GM12878 (cell line): ENCODE results near the gene THYN1. TPM values are rescaled to one million over a fixed set of nuclear protein-coding genes. Genes with fewer than 3 reads are reported as not detected.

Experiments used
- ATAC-seq: fragments of 200-7000 bp; cut with Tn5 transposase; 3 replicates; pipeline ENCODE4 v1.9.1; 2020; ENCODE audit warnings: mild to moderate bottlenecking, moderate library complexity
- BruUV-seq: library from RNA; stranded (reverse); fragments of 400-500 nt; replicated peaks from 2 replicates; lab custom pipeline; 2021; lab: Mats Ljungman, UMichigan
- CTCF ChIA-PET: fragments of 300-600 bp; sonication (Branson Sonifier 250); formaldehyde crosslinking; extraction: SDS; loops from one replicate; lab custom pipeline; 2021; ENCODE audit warnings: inconsistent platforms; lab: Yijun Ruan, JAX
- POLR2A ChIA-PET: fragments of 350-600 bp; formaldehyde crosslinking; extraction: SDS; loops from one replicate; lab custom pipeline; 2021; ENCODE audit warnings: inconsistent platforms; lab: Charles Lee
- RAD21 ChIA-PET: fragments of 300-600 bp; sonication (Branson Sonifier 250); formaldehyde crosslinking; loops from one replicate; lab custom pipeline; 2023; ENCODE audit warnings: antibody characterized with exemption; ENCODE audit not compliant: unreplicated experiment; lab: Charles Lee
- SMC1A ChIA-PET: fragments of 300-600 bp; sonication (Branson Sonifier 250); formaldehyde crosslinking; loops from one replicate; lab custom pipeline; 2023; ENCODE audit not compliant: unreplicated experiment, uncharacterized antibody; lab: Charles Lee
- DNase-seq: peaks from one replicate; pipeline ENCODE4 v3.0.0-alpha.2; 2011; ENCODE audit warnings: low read depth, low spot score
- FAIRE-seq: peaks from 3 replicates; lab custom pipeline; 2011; peaks lifted over from hg19 to GRCh38; lab: Jason Lieb, UNC
- H2AFZ ChIP-seq: 2 replicates; pipeline ENCODE4 v1.6.0; 2011; ENCODE audit warnings: low read depth, low read length, control low read depth; ENCODE audit not compliant: control insufficient read depth
- H3K27ac ChIP-seq: 2 replicates; pipeline ENCODE4 v1.5.1; 2011; ENCODE audit warnings: control low read depth; ENCODE audit not compliant: control insufficient read depth, insufficient read depth
- H3K27me3 ChIP-seq, 2 experiments: replicated peaks in 1 of 2; 2 replicates each; pipeline versions ENCODE4 v1.6.0 to v1.6.1; 2011; ENCODE audit warnings: low read length in 1 of 2; ENCODE audit not compliant: control insufficient read depth in 2 of 2, insufficient read depth in 2 of 2
- H3K36me3 ChIP-seq, 2 experiments: 2 replicates each; pipeline ENCODE4 v1.5.1; 2011; ENCODE audit warnings: low read length in 1 of 2; ENCODE audit not compliant: control insufficient read depth in 2 of 2, insufficient read depth in 2 of 2
- H3K4me1 ChIP-seq: 2 replicates; pipeline ENCODE4 v1.6.1; 2011; ENCODE audit warnings: mild to moderate bottlenecking, low read length, moderate library complexity, mixed read lengths; ENCODE audit not compliant: control insufficient read depth, insufficient read depth
- H3K4me2 ChIP-seq: 2 replicates; pipeline ENCODE4 v1.6.0; 2011; ENCODE audit warnings: control low read depth; ENCODE audit not compliant: control insufficient read depth, insufficient read depth
- H3K4me3 ChIP-seq: fragments of 200-600 bp; sonication (generic); 2 replicates; pipeline ENCODE4 v1.5.1; 2016
- H3K79me2 ChIP-seq: 2 replicates; pipeline ENCODE4 v1.6.0; 2011; ENCODE audit warnings: low read length; ENCODE audit not compliant: control insufficient read depth, insufficient read depth
- H3K9ac ChIP-seq: 2 replicates; pipeline ENCODE4 v1.8.0; 2011; ENCODE audit warnings: low read length, control low read depth, mixed read lengths; ENCODE audit not compliant: control insufficient read depth, insufficient read depth
- H3K9me3 ChIP-seq: replicated peaks from 3 replicates; pipeline ENCODE4 v1.5.1; 2011; ENCODE audit warnings: mild to moderate bottlenecking, low read length; ENCODE audit not compliant: control insufficient read depth, insufficient read depth
- H4K20me1 ChIP-seq: 2 replicates; pipeline ENCODE4 v1.6.0; 2011; ENCODE audit not compliant: control insufficient read depth, insufficient read depth
- ETV6 ChIP-seq, 2 experiments: fragments of 450-650 bp in 1 of 2; IDR thresholded peaks in 1 of 2; conservative IDR thresholded peaks in 1 of 2; 2 replicates each; pipeline ENCODE4 v1.6.1; 2014; ENCODE audit warnings: antibody characterized with exemption in 1 of 2, borderline replicate concordance in 1 of 2, low read depth in 1 of 2, mild to moderate bottlenecking in 1 of 2, moderate library complexity in 1 of 2
- FOXK2 ChIP-seq: fragments of 450-650 bp; IDR thresholded peaks from 2 replicates; pipeline ENCODE4 v1.6.1; 2017; ENCODE audit warnings: mild to moderate bottlenecking, moderate library complexity
- KDM1A ChIP-seq: fragments of 200-600 bp; sonication (generic); IDR thresholded peaks from 2 replicates; pipeline ENCODE4 v1.6.1; 2016; ENCODE audit warnings: borderline replicate concordance
- MTA2 ChIP-seq: fragments of 450-650 bp; IDR thresholded peaks from 2 replicates; pipeline ENCODE4 v1.6.1; 2016; ENCODE audit warnings: low read depth, mild to moderate bottlenecking, moderate library complexity
- NFIC ChIP-seq: IDR thresholded peaks from 2 replicates; pipeline ENCODE4 v1.6.1; 2012; ENCODE audit warnings: low read depth, mild to moderate bottlenecking, inconsistent platforms, low read length, moderate library complexity
- NFYA ChIP-seq: IDR thresholded peaks from 2 replicates; pipeline ENCODE4 v1.6.1; 2011; ENCODE audit warnings: low read depth, mild to moderate bottlenecking, low read length, improper control_type of control experiment, borderline replicate concordance
- POLR2A ChIP-seq: IDR thresholded peaks from 2 replicates; pipeline ENCODE4 v1.6.1; 2011; ENCODE audit warnings: low read depth, mild to moderate bottlenecking, low read length
- RUNX3 ChIP-seq: IDR thresholded peaks from 2 replicates; pipeline ENCODE4 v1.6.1; 2012; ENCODE audit warnings: low read length, inconsistent platforms
- SMARCA5 ChIP-seq: fragments of 450-650 bp; IDR thresholded peaks from 2 replicates; pipeline ENCODE4 v1.6.1; 2017; ENCODE audit warnings: mild to moderate bottlenecking
- SREBF1 ChIP-seq: IDR thresholded peaks from 2 replicates; pipeline ENCODE4 v1.6.1; 2012; ENCODE audit warnings: mild to moderate bottlenecking, low read length
- TCF3 ChIP-seq: IDR thresholded peaks from 2 replicates; pipeline ENCODE4 v1.6.1; 2012; ENCODE audit warnings: low read depth, mild to moderate bottlenecking, low read length, borderline replicate concordance; ENCODE audit not compliant: insufficient read depth
- YBX1 ChIP-seq: fragments of 450-650 bp; IDR thresholded peaks from 2 replicates; pipeline ENCODE4 v1.6.1; 2016; ENCODE audit warnings: antibody characterized with exemption
- ZNF592 ChIP-seq: fragments of 450-650 bp; IDR thresholded peaks from 2 replicates; pipeline ENCODE4 v1.6.1; 2017; ENCODE audit warnings: mild to moderate bottlenecking, moderate library complexity
- ZZZ3 ChIP-seq: IDR thresholded peaks from 2 replicates; pipeline ENCODE4 v1.6.1; 2011; ENCODE audit warnings: low read depth; ENCODE audit not compliant: control insufficient read depth, insufficient read length
- WGBS: methylation state at CpG from one replicate; pipeline ENCODE4 v1.1.6; 2016; ENCODE audit warnings: low lambda C conversion rate; ENCODE audit not compliant: insufficient replicate concordance, insufficient coverage; ENCODE audit errors: missing lambda C conversion rate; 5-methylcytosine and 5-hydroxymethylcytosine counted together
- in situ Hi-C: fragments of 300-500 bp; cut with MboI; formaldehyde crosslinking; loops from 9 replicates; pipeline ENCODE4 v1.14.3; 2018; ENCODE audit warnings: mixed read lengths
- intact Hi-C: fragments of 100-400 bp; cut with micrococcal nuclease; formaldehyde crosslinking; loops from one replicate; pipeline ENCODE4 v1.14.2; 2022; ENCODE audit not compliant: unreplicated experiment
- polyA plus RNA-seq, 11 experiments: library from polyadenylated mRNA; depleted of rRNA in 4 of 11; unstranded in 6 of 11; stranded (reverse) in 5 of 11; fragments of >200 nt; fragmentation: Nextera tagmentation in 4 of 11; fragmentation: Illumina TruSeq in 1 of 11; extraction: Ambion mirVana in 4 of 11; extraction: Trizol in 1 of 11; gene quantifications; 1 replicate in 1 of 11; 2 replicates in 10 of 11; pipeline versions ENCODE4 v1.2.1 to v1.2.3, GENCODE V29; 2011 to 2016; ENCODE audit warnings: inconsistent platforms in 2 of 11, missing spikeins in 2 of 11, low read depth in 1 of 11
- total RNA-seq, 4 experiments: library from RNA; depleted of rRNA in 3 of 4; stranded (reverse); fragments of >200 nt in 3 of 4; fragmentation: Illumina TruSeq in 1 of 4; extraction: Trizol in 1 of 4; gene quantifications; 2 replicates each; pipeline versions ENCODE4 v1.2.1 to v1.2.3, GENCODE V29; 2013 to 2021

THYN1 gene
- total and polyA plus RNA-seq, 10 of the 15 experiments (the other 5 are each of a cell fraction or from before 2014, with no cell fraction given) = 45.7 to 221 (median 96.3) TPM

DNA sequence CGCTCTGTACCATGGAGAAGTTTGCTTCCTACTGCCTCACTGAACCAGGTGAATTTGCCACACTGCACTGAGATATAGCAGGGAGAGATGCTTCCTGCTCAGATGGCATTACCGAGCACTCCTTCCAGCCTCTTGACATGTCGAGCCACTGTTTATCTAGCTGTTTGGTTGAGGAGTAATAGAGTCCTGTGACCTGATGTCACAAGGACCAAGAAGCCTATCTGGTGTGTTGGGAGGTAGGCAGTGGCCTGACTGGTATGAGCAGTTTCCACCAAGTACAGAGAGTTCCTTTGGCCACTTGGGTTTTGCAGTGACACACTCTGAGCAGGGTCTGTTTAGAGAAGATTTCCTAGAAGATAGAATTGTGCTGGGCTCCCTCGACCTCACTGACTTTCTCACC lies 5.4 kb upstream of the THYN1 start:
- no peak for DNase-seq
- Histone ChIP-seq H3K9me3 (no peaks in the 10 kb centered on the region), H3K36me3 (peaks cover 0 to 1% of the 10 kb centered on the region in 2 experiments; a peak in 1 of 4 replicates), H3K79me2 (no peaks in the 10 kb centered on the region; the same call in 1 of the 2 replicates), H3K4me1 (peaks cover 3% of the 10 kb centered on the region), H3K9ac (no peak overlapping the region), H4K20me1 (no peaks in the 10 kb centered on the region), H3K27me3 (no peaks in the 10 kb centered on the region), H3K27ac (no peak overlapping the region), H2AFZ (no peak overlapping the region), H3K4me2 (no peak overlapping the region), H3K4me3 (no peak overlapping the region)
- FAIRE-seq = no peak
- intact Hi-C loops (loop anchor here (10.0 kb wide), 1 partner anchor 54 kb away; no protein-coding TSS in a partner anchor), in situ Hi-C loops (no loop called here)
- BruUV-seq = no TSS peak
- ChIA-PET POLR2A (no interaction called here), RAD21 (no interaction called here), CTCF (no interaction called here), SMC1A (no interaction called here)
- 74% methylated on average over 4 of the region's 4 CpGs for WGBS
- TF ChIP-seq ZZZ3 (no peak), YBX1 (no peak), NFYA (no peak), MTA2 (no peak), KDM1A (no peak), ETV6 (conservative IDR thresholded peaks at IDR 0.05 in 1 of 2, IDR thresholded peaks at IDR 0.05 in 1 of 2; ENCODE audit: borderline replicate concordance in 1 of 2, low read depth in 1 of 2) (no peak), SREBF1 (no peak), POLR2A (no peak), SMARCA5 (no peak), FOXK2 (no peak), ZNF592 (no peak), NFIC (no peak), RUNX3 (no peak), TCF3 (no peak)
- ATAC-seq = no peak
